ENCODE data around the gene COPE. TPM values are rescaled to one million over a fixed set of nuclear protein-coding genes. Genes with fewer than 3 reads are reported as not detected.

The COPE gene
- total RNA-seq, 1 experiment from 2014 or later: 221 TPM

- intact Hi-C loops (cut with micrococcal nuclease; ENCODE audit: unreplicated experiment): no loop called here
- Histone ChIP-seq H3K4me1 (replicated peaks; ENCODE audit: insufficient read depth) (no peaks in the 10 kb centered on the region), H3K27ac (no peak overlapping the region), H2AFZ (no peak overlapping the region), H3K9me3 (ENCODE audit: insufficient read depth, low read depth) (no peaks in the 10 kb centered on the region), H4K20me1 (ENCODE audit: insufficient read depth) (peaks cover 37% of the 10 kb centered on the region), H3F3A (ENCODE audit: insufficient read depth, low read depth) (no peaks in the 10 kb centered on the region), H3K79me2 (ENCODE audit: low read depth) (no peaks in the 10 kb centered on the region), H3K9me2 (ENCODE audit: insufficient read depth) (no peaks in the 10 kb centered on the region), H3K4me2 (no peak overlapping the region), H3K4me3 (no peak overlapping the region), H3K36me3 (ENCODE audit: low read depth) (0 out of 2 replicates have a peak, but pooled peaks cover 16% of the 10 kb centered on the region), H3K27me3 (ENCODE audit: insufficient read depth, low read depth) (no peaks in the 10 kb centered on the region)
- DNase-seq: no peak
- BruUV-seq (replicated peaks): no TSS peak
- TF ChIP-seq EZH2 (IDR thresholded peaks at IDR 0.05; ENCODE audit: low read depth): no peak
- TF ChIP-seq, protein P1, sequence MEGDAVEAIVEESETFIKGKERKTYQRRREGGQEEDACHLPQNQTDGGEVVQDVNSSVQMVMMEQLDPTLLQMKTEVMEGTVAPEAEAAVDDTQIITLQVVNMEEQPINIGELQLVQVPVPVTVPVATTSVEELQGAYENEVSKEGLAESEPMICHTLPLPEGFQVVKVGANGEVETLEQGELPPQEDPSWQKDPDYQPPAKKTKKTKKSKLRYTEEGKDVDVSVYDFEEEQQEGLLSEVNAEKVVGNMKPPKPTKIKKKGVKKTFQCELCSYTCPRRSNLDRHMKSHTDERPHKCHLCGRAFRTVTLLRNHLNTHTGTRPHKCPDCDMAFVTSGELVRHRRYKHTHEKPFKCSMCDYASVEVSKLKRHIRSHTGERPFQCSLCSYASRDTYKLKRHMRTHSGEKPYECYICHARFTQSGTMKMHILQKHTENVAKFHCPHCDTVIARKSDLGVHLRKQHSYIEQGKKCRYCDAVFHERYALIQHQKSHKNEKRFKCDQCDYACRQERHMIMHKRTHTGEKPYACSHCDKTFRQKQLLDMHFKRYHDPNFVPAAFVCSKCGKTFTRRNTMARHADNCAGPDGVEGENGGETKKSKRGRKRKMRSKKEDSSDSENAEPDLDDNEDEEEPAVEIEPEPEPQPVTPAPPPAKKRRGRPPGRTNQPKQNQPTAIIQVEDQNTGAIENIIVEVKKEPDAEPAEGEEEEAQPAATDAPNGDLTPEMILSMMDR (conservative IDR thresholded peaks at IDR 0.05): no peak
- CTCF ChIA-PET: no interaction called here
- POLR2A ChIA-PET (ENCODE audit: unreplicated experiment): no interaction called here
Measured at GRCh38 chr19:18906605-18907519, 12.3 kb downstream of the COPE start.

- Histone ChIP-seq H3K79me2 (ENCODE audit: low read depth) (no peaks in the 10 kb centered on the region), H3K9me2 (ENCODE audit: insufficient read depth) (no peaks in the 10 kb centered on the region), H3K27me3 (ENCODE audit: insufficient read depth, low read depth) (no peaks in the 10 kb centered on the region), H4K20me1 (ENCODE audit: insufficient read depth) (peaks cover 38% of the 10 kb centered on the region), H3K4me3 (no peak overlapping the region), H3K36me3 (ENCODE audit: low read depth) (peaks cover 21% of the 10 kb centered on the region; the same call in 1 of the 2 replicates), H3K4me1 (replicated peaks; ENCODE audit: insufficient read depth) (no peaks in the 10 kb centered on the region), H3F3A (ENCODE audit: insufficient read depth, low read depth) (peaks cover 11% of the 10 kb centered on the region; the same call in 1 of the 2 replicates), H3K27ac (no peak overlapping the region), H2AFZ (no peak overlapping the region), H3K9me3 (ENCODE audit: insufficient read depth, low read depth) (no peaks in the 10 kb centered on the region), H3K4me2 (no peak overlapping the region)
- TF ChIP-seq EZH2 (IDR thresholded peaks at IDR 0.05; ENCODE audit: low read depth): no peak
- TF ChIP-seq, protein P1 (conservative IDR thresholded peaks at IDR 0.05): no peak
- no TSS peak for BruUV-seq (replicated peaks)
- intact Hi-C loops (cut with micrococcal nuclease; ENCODE audit: unreplicated experiment): no loop called here
- ChIA-PET POLR2A (ENCODE audit: unreplicated experiment) (no interaction called here), CTCF (no interaction called here)
- no peak for DNase-seq
Measured at GRCh38 chr19:18905513-18906236, 13.5 kb downstream of the COPE start.

DNA sequence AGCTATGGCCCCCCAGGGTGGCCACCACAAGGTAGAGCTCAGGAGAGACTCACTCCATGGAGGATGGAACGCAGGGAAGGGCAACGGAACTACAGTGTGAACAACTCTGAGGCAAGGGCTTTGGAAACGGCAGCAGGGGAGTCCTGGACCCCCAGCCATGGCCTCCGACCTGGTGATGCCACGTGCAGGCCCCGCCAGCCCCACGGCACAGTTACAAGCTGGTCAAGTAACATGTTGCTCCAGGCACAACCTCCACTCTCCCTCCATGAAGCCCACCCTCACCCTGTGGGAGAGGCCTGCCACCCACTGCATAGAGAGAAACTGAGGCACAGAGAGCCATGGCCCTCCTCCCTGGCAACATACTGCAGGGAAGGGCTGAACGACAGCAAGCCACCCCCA, 14.1 kb downstream of the COPE start:
- no peaks in the 10 kb centered on the region for H3K4me1 ChIP-seq (replicated peaks; ENCODE audit: insufficient read depth)
- no peak overlapping the region for H2AFZ ChIP-seq
- H3F3A ChIP-seq (ENCODE audit: insufficient read depth, low read depth): peaks cover 14% of the 10 kb centered on the region; the same call in 1 of the 2 replicates
- no peaks in the 10 kb centered on the region for H3K79me2 ChIP-seq (ENCODE audit: low read depth)
- no peak for DNase-seq
- H3K9me3 ChIP-seq (ENCODE audit: insufficient read depth, low read depth): no peaks in the 10 kb centered on the region
- peaks cover 32% of the 10 kb centered on the region for H4K20me1 ChIP-seq (ENCODE audit: insufficient read depth)
- TF ChIP-seq, protein P1 (conservative IDR thresholded peaks at IDR 0.05): no peak
- no peak for TF ChIP-seq EZH2 (IDR thresholded peaks at IDR 0.05; ENCODE audit: low read depth)
- intact Hi-C loops (cut with micrococcal nuclease; ENCODE audit: unreplicated experiment): no loop called here
- H3K36me3 ChIP-seq (ENCODE audit: low read depth): peaks cover 21% of the 10 kb centered on the region; the same call in 1 of the 2 replicates
- POLR2A ChIA-PET (ENCODE audit: unreplicated experiment): no interaction called here
- no peak overlapping the region for H3K4me2 ChIP-seq
- no peaks in the 10 kb centered on the region for H3K27me3 ChIP-seq (ENCODE audit: insufficient read depth, low read depth)
- no peak overlapping the region for H3K4me3 ChIP-seq
- H3K27ac ChIP-seq: no peak overlapping the region
- CTCF ChIA-PET: no interaction called here
- H3K9me2 ChIP-seq (ENCODE audit: insufficient read depth): no peaks in the 10 kb centered on the region
- no TSS peak for BruUV-seq (replicated peaks)

Data from PC-9 (cell line).